GM12878 (cell line): ENCODE results near the gene XPC. TPM values are rescaled to one million over a fixed set of nuclear protein-coding genes. Genes with fewer than 3 reads are reported as not detected.

Source experiments
- ATAC-seq: fragments of 200-7000 bp; cut with Tn5 transposase; 3 replicates; pipeline ENCODE4 v1.9.1; 2020; ENCODE audit warnings: mild to moderate bottlenecking, moderate library complexity
- BruUV-seq: library from RNA; stranded (reverse); fragments of 400-500 nt; replicated peaks from 2 replicates; lab custom pipeline; 2021; lab: Mats Ljungman, UMichigan
- CTCF ChIA-PET: fragments of 300-600 bp; sonication (Branson Sonifier 250); formaldehyde crosslinking; extraction: SDS; loops from one replicate; lab custom pipeline; 2021; ENCODE audit warnings: inconsistent platforms; lab: Yijun Ruan, JAX
- POLR2A ChIA-PET: fragments of 350-600 bp; formaldehyde crosslinking; extraction: SDS; loops from one replicate; lab custom pipeline; 2021; ENCODE audit warnings: inconsistent platforms; lab: Charles Lee
- RAD21 ChIA-PET: fragments of 300-600 bp; sonication (Branson Sonifier 250); formaldehyde crosslinking; loops from one replicate; lab custom pipeline; 2023; ENCODE audit warnings: antibody characterized with exemption; ENCODE audit not compliant: unreplicated experiment; lab: Charles Lee
- SMC1A ChIA-PET: fragments of 300-600 bp; sonication (Branson Sonifier 250); formaldehyde crosslinking; loops from one replicate; lab custom pipeline; 2023; ENCODE audit not compliant: unreplicated experiment, uncharacterized antibody; lab: Charles Lee
- DNase-seq: peaks from one replicate; pipeline ENCODE4 v3.0.0-alpha.2; 2011; ENCODE audit warnings: low read depth, low spot score
- FAIRE-seq: peaks from 3 replicates; lab custom pipeline; 2011; peaks lifted over from hg19 to GRCh38; lab: Jason Lieb, UNC
- H2AFZ ChIP-seq: 2 replicates; pipeline ENCODE4 v1.6.0; 2011; ENCODE audit warnings: low read depth, low read length, control low read depth; ENCODE audit not compliant: control insufficient read depth
- H3K27ac ChIP-seq: 2 replicates; pipeline ENCODE4 v1.5.1; 2011; ENCODE audit warnings: control low read depth; ENCODE audit not compliant: control insufficient read depth, insufficient read depth
- H3K27me3 ChIP-seq, 2 experiments: replicated peaks in 1 of 2; 2 replicates each; pipeline versions ENCODE4 v1.6.0 to v1.6.1; 2011; ENCODE audit warnings: low read length in 1 of 2; ENCODE audit not compliant: control insufficient read depth in 2 of 2, insufficient read depth in 2 of 2
- H3K36me3 ChIP-seq, 2 experiments: 2 replicates each; pipeline ENCODE4 v1.5.1; 2011; ENCODE audit warnings: low read length in 1 of 2; ENCODE audit not compliant: control insufficient read depth in 2 of 2, insufficient read depth in 2 of 2
- H3K4me1 ChIP-seq: 2 replicates; pipeline ENCODE4 v1.6.1; 2011; ENCODE audit warnings: mild to moderate bottlenecking, low read length, moderate library complexity, mixed read lengths; ENCODE audit not compliant: control insufficient read depth, insufficient read depth
- H3K4me2 ChIP-seq: 2 replicates; pipeline ENCODE4 v1.6.0; 2011; ENCODE audit warnings: control low read depth; ENCODE audit not compliant: control insufficient read depth, insufficient read depth
- H3K4me3 ChIP-seq: fragments of 200-600 bp; sonication (generic); 2 replicates; pipeline ENCODE4 v1.5.1; 2016
- H3K79me2 ChIP-seq: 2 replicates; pipeline ENCODE4 v1.6.0; 2011; ENCODE audit warnings: low read length; ENCODE audit not compliant: control insufficient read depth, insufficient read depth
- H3K9ac ChIP-seq: 2 replicates; pipeline ENCODE4 v1.8.0; 2011; ENCODE audit warnings: low read length, control low read depth, mixed read lengths; ENCODE audit not compliant: control insufficient read depth, insufficient read depth
- H3K9me3 ChIP-seq: replicated peaks from 3 replicates; pipeline ENCODE4 v1.5.1; 2011; ENCODE audit warnings: mild to moderate bottlenecking, low read length; ENCODE audit not compliant: control insufficient read depth, insufficient read depth
- H4K20me1 ChIP-seq: 2 replicates; pipeline ENCODE4 v1.6.0; 2011; ENCODE audit not compliant: control insufficient read depth, insufficient read depth
- ATF7 ChIP-seq: fragments of 450-650 bp; IDR thresholded peaks from 2 replicates; pipeline ENCODE4 v1.6.1; 2016; ENCODE audit warnings: low read depth, mild to moderate bottlenecking
- CBFB ChIP-seq: IDR thresholded peaks from 2 replicates; pipeline ENCODE4 v1.6.1; 2016; ENCODE audit warnings: antibody characterized with exemption, low read depth
- CREM ChIP-seq: IDR thresholded peaks from 2 replicates; pipeline ENCODE4 v1.6.1; 2014; ENCODE audit warnings: antibody characterized with exemption, low read depth
- EED ChIP-seq: sonication (generic); IDR thresholded peaks from 2 replicates; pipeline ENCODE4 v1.6.1; 2016; ENCODE audit warnings: antibody characterized with exemption, low read depth
- EP300 ChIP-seq, 2 experiments: fragments of 150-350 bp in 1 of 2; IDR thresholded peaks; 2 replicates each; pipeline ENCODE4 v1.6.1; 2011 to 2012; ENCODE audit warnings: low read depth in 2 of 2, low read length in 2 of 2, borderline replicate concordance in 1 of 2, improper control_type of control experiment in 1 of 2, inconsistent platforms in 1 of 2; ENCODE audit not compliant: control insufficient read depth in 1 of 2
- ESRRA ChIP-seq: IDR thresholded peaks from 2 replicates; pipeline ENCODE4 v1.6.1; 2012; ENCODE audit warnings: mild to moderate bottlenecking, low read length, improper control_type of control experiment
- IKZF2 ChIP-seq, 2 experiments: fragments of 450-650 bp; IDR thresholded peaks; 2 replicates each; pipeline ENCODE4 v1.6.1; 2017; ENCODE audit warnings: mild to moderate bottlenecking in 2 of 2, moderate library complexity in 2 of 2
- MTA2 ChIP-seq: fragments of 450-650 bp; IDR thresholded peaks from 2 replicates; pipeline ENCODE4 v1.6.1; 2016; ENCODE audit warnings: low read depth, mild to moderate bottlenecking, moderate library complexity
- MXI1 ChIP-seq: fragments of 150-350 bp; IDR thresholded peaks from 2 replicates; pipeline ENCODE4 v1.6.1; 2011; ENCODE audit warnings: low read depth, mild to moderate bottlenecking, inconsistent platforms, low read length, improper control_type of control experiment
- MYC ChIP-seq: IDR thresholded peaks from 2 replicates; pipeline ENCODE4 v1.6.1; 2011; ENCODE audit warnings: mild to moderate bottlenecking, low read length, moderate library complexity, inconsistent platforms; ENCODE audit not compliant: insufficient read depth, insufficient replicate concordance, insufficient read length, severe bottlenecking
- NFIC ChIP-seq: IDR thresholded peaks from 2 replicates; pipeline ENCODE4 v1.6.1; 2012; ENCODE audit warnings: low read depth, mild to moderate bottlenecking, inconsistent platforms, low read length, moderate library complexity
- PAX5 ChIP-seq: IDR thresholded peaks from 2 replicates; pipeline ENCODE4 v1.6.1; 2011; ENCODE audit warnings: low read depth, low read length, borderline replicate concordance
- RAD21 ChIP-seq: IDR thresholded peaks from 2 replicates; pipeline ENCODE4 v1.6.1; 2011; ENCODE audit warnings: mild to moderate bottlenecking, low read depth, low read length, moderate library complexity; ENCODE audit not compliant: insufficient read depth
- RELA ChIP-seq: fragments of 450-650 bp; IDR thresholded peaks from 2 replicates; pipeline ENCODE4 v1.8.0; 2014; ENCODE audit warnings: borderline replicate concordance; ENCODE audit not compliant: partially characterized antibody
- RUNX3 ChIP-seq: IDR thresholded peaks from 2 replicates; pipeline ENCODE4 v1.6.1; 2012; ENCODE audit warnings: low read length, inconsistent platforms
- SMAD5 ChIP-seq: IDR thresholded peaks from 2 replicates; pipeline ENCODE4 v1.6.1; 2016; ENCODE audit warnings: antibody characterized with exemption, low read depth
- TCF7 ChIP-seq: IDR thresholded peaks from 2 replicates; pipeline ENCODE4 v1.6.1; 2014; ENCODE audit warnings: antibody characterized with exemption, borderline replicate concordance
- ZNF622 ChIP-seq: fragments of 450-650 bp; IDR thresholded peaks from 2 replicates; pipeline ENCODE4 v1.6.1; 2017; ENCODE audit warnings: mild to moderate bottlenecking, inconsistent platforms
- ZZZ3 ChIP-seq: IDR thresholded peaks from 2 replicates; pipeline ENCODE4 v1.6.1; 2011; ENCODE audit warnings: low read depth; ENCODE audit not compliant: control insufficient read depth, insufficient read length
- WGBS: methylation state at CpG from one replicate; pipeline ENCODE4 v1.1.6; 2016; ENCODE audit warnings: low lambda C conversion rate; ENCODE audit not compliant: insufficient replicate concordance, insufficient coverage; ENCODE audit errors: missing lambda C conversion rate; 5-methylcytosine and 5-hydroxymethylcytosine counted together
- in situ Hi-C: fragments of 300-500 bp; cut with MboI; formaldehyde crosslinking; loops from 9 replicates; pipeline ENCODE4 v1.14.3; 2018; ENCODE audit warnings: mixed read lengths
- intact Hi-C: fragments of 100-400 bp; cut with micrococcal nuclease; formaldehyde crosslinking; loops from one replicate; pipeline ENCODE4 v1.14.2; 2022; ENCODE audit not compliant: unreplicated experiment
- polyA plus RNA-seq, 11 experiments: library from polyadenylated mRNA; depleted of rRNA in 4 of 11; unstranded in 6 of 11; stranded (reverse) in 5 of 11; fragments of >200 nt; fragmentation: Nextera tagmentation in 4 of 11; fragmentation: Illumina TruSeq in 1 of 11; extraction: Ambion mirVana in 4 of 11; extraction: Trizol in 1 of 11; gene quantifications; 1 replicate in 1 of 11; 2 replicates in 10 of 11; pipeline versions ENCODE4 v1.2.1 to v1.2.3, GENCODE V29; 2011 to 2016; ENCODE audit warnings: inconsistent platforms in 2 of 11, missing spikeins in 2 of 11, low read depth in 1 of 11
- total RNA-seq, 4 experiments: library from RNA; depleted of rRNA in 3 of 4; stranded (reverse); fragments of >200 nt in 3 of 4; fragmentation: Illumina TruSeq in 1 of 4; extraction: Trizol in 1 of 4; gene quantifications; 2 replicates each; pipeline versions ENCODE4 v1.2.1 to v1.2.3, GENCODE V29; 2013 to 2021
- TF ChIP-seq, protein P1 (sequence below): fragments of 450-650 bp; IDR thresholded peaks from 2 replicates; pipeline ENCODE4 v1.6.1; 2016; ENCODE audit warnings: mild to moderate bottlenecking
- TF ChIP-seq, protein P2 (sequence below): fragments of 450-650 bp; IDR thresholded peaks from 2 replicates; pipeline ENCODE4 v1.6.1; 2016; ENCODE audit warnings: mild to moderate bottlenecking

XPC gene
- total and polyA plus RNA-seq, 10 of the 15 experiments (the other 5 are each of a cell fraction or from before 2014, with no cell fraction given): 4.0 to 48.3 (median 29.8) TPM

DNA sequence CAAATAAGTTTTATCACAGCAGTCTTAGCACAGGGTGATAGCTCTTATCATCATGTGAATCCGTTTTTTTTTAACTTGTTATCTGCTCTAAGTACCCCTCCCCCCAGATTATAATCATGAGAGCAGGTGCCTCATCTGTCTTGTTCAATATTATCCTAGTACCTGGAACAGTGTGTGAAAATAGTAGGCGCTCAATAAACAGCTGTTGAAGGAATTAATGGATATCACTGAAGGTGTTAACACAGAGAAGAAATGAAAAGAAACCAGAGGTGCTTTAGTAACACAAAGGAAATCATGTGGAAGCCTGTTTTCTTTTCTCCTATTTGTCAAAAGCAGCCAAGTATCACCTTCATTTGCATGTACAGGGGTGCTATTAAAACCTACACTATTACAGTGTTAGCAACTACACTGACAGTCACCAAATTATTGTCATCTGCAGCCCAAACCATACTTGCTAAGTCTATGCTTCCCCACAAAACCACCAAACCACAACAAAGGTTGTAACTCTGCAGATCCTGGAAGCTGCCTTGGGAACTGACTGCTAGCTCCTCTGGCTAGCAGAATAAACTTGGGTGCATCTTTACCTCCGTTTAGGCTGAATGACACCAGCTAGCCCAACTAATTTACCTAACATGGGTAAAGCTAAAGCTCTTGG, 2.9 kb downstream of the XPC start:
- no TSS peak for BruUV-seq
- ChIA-PET CTCF (interaction anchor here (0.7 to 2.3 kb wide), 10 partner anchors 10 to 606 kb away, joined by 3 to 10 read pairs (median 4); partner anchors contain the start of genes CHCHD4 and TMEM43), SMC1A (interaction anchor here (1.2 to 1.8 kb wide), 6 partner anchors 31 to 279 kb away, joined by 3 to 5 read pairs (median 4); no protein-coding TSS in a partner anchor), POLR2A (interaction anchor here (1.7 kb wide), 1 partner anchor 52 kb away, joined by 13 read pairs; the partner anchor contains the start of genes CHCHD4 and TMEM43), RAD21 (interaction anchor here (1.0 to 2.0 kb wide), 3 partner anchors 31 to 279 kb away, joined by 3 to 5 read pairs (median 3); no protein-coding TSS in a partner anchor)
- Histone ChIP-seq H3K4me2 (peak overlapping the region; percentile 82), H3K9me3 (no peaks in the 10 kb centered on the region), H3K4me1 (peaks cover 14% of the 10 kb centered on the region), H3K4me3 (peak overlapping the region; percentile 46), H3K79me2 (peaks cover 61% of the 10 kb centered on the region), H3K27ac (peak overlapping the region; percentile 39), H3K27me3 (no peaks in the 10 kb centered on the region), H3K9ac (peak overlapping the region; percentile 22; the same call in 1 of the 2 replicates), H2AFZ (no peak overlapping the region), H3K36me3 (peaks cover 0 to 15% of the 10 kb centered on the region in 2 experiments; a peak in 3 of 4 replicates), H4K20me1 (no peaks in the 10 kb centered on the region)
- intact Hi-C loops: no loop called here
- DNase-seq (peak; percentile 48), ATAC-seq (peak; percentile 40), FAIRE-seq (peak; percentile 18)
- in situ Hi-C loops: no loop called here
- WGBS: 33% methylated on average over 3 of the region's 3 CpGs
- TF ChIP-seq ZZZ3 (no peak), ZNF622 (no peak), EP300 (IDR thresholded peaks at IDR 0.05; ENCODE audit: borderline replicate concordance in 1 of 2, control insufficient read depth in 1 of 2, low read depth in 2 of 2, low read length in 2 of 2) (peak in 1 of 2 experiments; percentile 20; a peak in 1 of 4 replicates), PAX5 (0 out of 2 replicates have a peak, but pooled peaks have one; percentile 12), IKZF2 (IDR thresholded peaks at IDR 0.05) (peak; percentile 65 to 72; a peak in 3 of 4 replicates), EED (peak; percentile 41; the same call in 1 of the 2 replicates), CBFB (peak; percentile 65; the same call in 1 of the 2 replicates), NFIC (no peak), ATF7 (0 out of 2 replicates have a peak, but pooled peaks have one; percentile 28), MYC (no peak), SMAD5 (no peak), ESRRA (no peak), CREM (0 out of 2 replicates have a peak, but pooled peaks have one; percentile 14), MTA2 (0 out of 2 replicates have a peak, but pooled peaks have one; percentile 37), MXI1 (no peak), TCF7 (peak; percentile 87), RELA (no peak), RUNX3 (peak; percentile 96), RAD21 (no peak)
- TF ChIP-seq, protein P1, sequence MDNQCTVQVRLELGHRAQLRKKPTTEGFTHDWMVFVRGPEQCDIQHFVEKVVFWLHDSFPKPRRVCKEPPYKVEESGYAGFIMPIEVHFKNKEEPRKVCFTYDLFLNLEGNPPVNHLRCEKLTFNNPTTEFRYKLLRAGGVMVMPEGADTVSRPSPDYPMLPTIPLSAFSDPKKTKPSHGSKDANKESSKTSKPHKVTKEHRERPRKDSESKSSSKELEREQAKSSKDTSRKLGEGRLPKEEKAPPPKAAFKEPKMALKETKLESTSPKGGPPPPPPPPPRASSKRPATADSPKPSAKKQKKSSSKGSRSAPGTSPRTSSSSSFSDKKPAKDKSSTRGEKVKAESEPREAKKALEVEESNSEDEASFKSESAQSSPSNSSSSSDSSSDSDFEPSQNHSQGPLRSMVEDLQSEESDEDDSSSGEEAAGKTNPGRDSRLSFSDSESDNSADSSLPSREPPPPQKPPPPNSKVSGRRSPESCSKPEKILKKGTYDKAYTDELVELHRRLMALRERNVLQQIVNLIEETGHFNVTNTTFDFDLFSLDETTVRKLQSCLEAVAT: peak; percentile 76; the same call in 1 of the 2 replicates
- TF ChIP-seq, protein P2, sequence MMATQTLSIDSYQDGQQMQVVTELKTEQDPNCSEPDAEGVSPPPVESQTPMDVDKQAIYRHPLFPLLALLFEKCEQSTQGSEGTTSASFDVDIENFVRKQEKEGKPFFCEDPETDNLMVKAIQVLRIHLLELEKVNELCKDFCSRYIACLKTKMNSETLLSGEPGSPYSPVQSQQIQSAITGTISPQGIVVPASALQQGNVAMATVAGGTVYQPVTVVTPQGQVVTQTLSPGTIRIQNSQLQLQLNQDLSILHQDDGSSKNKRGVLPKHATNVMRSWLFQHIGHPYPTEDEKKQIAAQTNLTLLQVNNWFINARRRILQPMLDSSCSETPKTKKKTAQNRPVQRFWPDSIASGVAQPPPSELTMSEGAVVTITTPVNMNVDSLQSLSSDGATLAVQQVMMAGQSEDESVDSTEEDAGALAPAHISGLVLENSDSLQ: peak; percentile 57; the same call in 1 of the 2 replicates
